Upper lobe of right lung (tissue), 1 donor: ENCODE measurements around the gene SEC24B. TPM values are rescaled to one million over a fixed set of nuclear protein-coding genes. Genes with fewer than 3 reads are reported as not detected.

Experiments used
- ATAC-seq: fragments of 200-7000 bp; cut with Tn5 transposase; one replicate; pipeline ENCODE4 v1.9.1; 2020; ENCODE audit warnings: mild to moderate bottlenecking, moderate library complexity
- DNase-seq: peaks from one replicate; pipeline ENCODE4 v3.0.0-alpha.2; 2020
- H3K27ac ChIP-seq: fragments of 200-600 bp; one replicate; pipeline ENCODE4 v1.8.0; 2022
- H3K27me3 ChIP-seq: fragments of 200-600 bp; one replicate; pipeline ENCODE4 v1.8.0; 2022; ENCODE audit warnings: mild to moderate bottlenecking
- H3K36me3 ChIP-seq: fragments of 200-600 bp; one replicate; pipeline ENCODE4 v1.8.0; 2022
- H3K4me1 ChIP-seq: fragments of 200-600 bp; one replicate; pipeline ENCODE4 v1.8.0; 2022
- H3K4me3 ChIP-seq: fragments of 200-600 bp; one replicate; pipeline ENCODE4 v1.8.0; 2022; ENCODE audit warnings: mild to moderate bottlenecking
- H3K9me3 ChIP-seq: fragments of 200-600 bp; one replicate; pipeline ENCODE4 v1.8.0; 2022
- intact Hi-C: fragments of 100-400 bp; cut with DNase I; formaldehyde crosslinking; loops from one replicate; pipeline ENCODE4 v1.11.0; 2022
- total RNA-seq: library from RNA; stranded (reverse); fragmentation: NEBNext Ultra II Directional; extraction: Animal tissue kit (Norgen Biotek cat#: 25700); gene quantifications from one replicate; pipeline ENCODE4 v1.2.1, GENCODE V29; 2021
- TF ChIP-seq, protein P1 (sequence below): fragments of 200-600 bp; IDR thresholded peaks from one replicate; pipeline ENCODE4 v1.8.0; 2022; ENCODE audit warnings: antibody characterized with exemption
- donor health status: DM: no; HTN: yes; CAD: no; lungs with severe emphysema.

SEC24B gene
- total RNA-seq, 1 donor from 2014 or later: 34.6 TPM

DNA sequence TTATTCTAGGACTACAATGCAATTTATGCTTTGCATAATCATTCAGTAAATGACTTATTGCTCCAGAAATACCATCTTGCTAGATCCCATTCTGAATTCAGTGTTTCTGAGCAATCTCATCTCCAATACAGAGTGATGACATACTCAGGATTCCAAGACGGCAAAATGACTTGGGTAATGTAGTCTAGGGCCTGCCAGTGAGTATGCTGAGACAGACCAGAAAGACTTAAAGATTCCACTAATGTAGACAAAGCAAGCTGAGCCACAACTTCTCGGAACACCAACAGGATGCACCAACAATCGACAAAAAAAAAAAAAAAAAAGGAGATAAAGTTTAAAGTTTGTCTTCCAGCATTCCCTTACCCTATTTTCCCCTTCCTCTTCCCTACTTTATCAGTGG is 919 bp upstream of the SEC24B start:
- H3K27me3 ChIP-seq: no peaks in the 10 kb centered on the region
- H3K9me3 ChIP-seq: no peaks in the 10 kb centered on the region
- no peak for DNase-seq
- TF ChIP-seq, protein P1, sequence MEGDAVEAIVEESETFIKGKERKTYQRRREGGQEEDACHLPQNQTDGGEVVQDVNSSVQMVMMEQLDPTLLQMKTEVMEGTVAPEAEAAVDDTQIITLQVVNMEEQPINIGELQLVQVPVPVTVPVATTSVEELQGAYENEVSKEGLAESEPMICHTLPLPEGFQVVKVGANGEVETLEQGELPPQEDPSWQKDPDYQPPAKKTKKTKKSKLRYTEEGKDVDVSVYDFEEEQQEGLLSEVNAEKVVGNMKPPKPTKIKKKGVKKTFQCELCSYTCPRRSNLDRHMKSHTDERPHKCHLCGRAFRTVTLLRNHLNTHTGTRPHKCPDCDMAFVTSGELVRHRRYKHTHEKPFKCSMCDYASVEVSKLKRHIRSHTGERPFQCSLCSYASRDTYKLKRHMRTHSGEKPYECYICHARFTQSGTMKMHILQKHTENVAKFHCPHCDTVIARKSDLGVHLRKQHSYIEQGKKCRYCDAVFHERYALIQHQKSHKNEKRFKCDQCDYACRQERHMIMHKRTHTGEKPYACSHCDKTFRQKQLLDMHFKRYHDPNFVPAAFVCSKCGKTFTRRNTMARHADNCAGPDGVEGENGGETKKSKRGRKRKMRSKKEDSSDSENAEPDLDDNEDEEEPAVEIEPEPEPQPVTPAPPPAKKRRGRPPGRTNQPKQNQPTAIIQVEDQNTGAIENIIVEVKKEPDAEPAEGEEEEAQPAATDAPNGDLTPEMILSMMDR: no peak
- no peaks in the 10 kb centered on the region for H3K36me3 ChIP-seq
- peak overlapping the region; percentile 90 for H3K4me3 ChIP-seq
- intact Hi-C loops: no loop called here
- H3K4me1 ChIP-seq: peaks cover 28% of the 10 kb centered on the region
- H3K27ac ChIP-seq: peak overlapping the region; percentile 96
- no peak for ATAC-seq

DNA sequence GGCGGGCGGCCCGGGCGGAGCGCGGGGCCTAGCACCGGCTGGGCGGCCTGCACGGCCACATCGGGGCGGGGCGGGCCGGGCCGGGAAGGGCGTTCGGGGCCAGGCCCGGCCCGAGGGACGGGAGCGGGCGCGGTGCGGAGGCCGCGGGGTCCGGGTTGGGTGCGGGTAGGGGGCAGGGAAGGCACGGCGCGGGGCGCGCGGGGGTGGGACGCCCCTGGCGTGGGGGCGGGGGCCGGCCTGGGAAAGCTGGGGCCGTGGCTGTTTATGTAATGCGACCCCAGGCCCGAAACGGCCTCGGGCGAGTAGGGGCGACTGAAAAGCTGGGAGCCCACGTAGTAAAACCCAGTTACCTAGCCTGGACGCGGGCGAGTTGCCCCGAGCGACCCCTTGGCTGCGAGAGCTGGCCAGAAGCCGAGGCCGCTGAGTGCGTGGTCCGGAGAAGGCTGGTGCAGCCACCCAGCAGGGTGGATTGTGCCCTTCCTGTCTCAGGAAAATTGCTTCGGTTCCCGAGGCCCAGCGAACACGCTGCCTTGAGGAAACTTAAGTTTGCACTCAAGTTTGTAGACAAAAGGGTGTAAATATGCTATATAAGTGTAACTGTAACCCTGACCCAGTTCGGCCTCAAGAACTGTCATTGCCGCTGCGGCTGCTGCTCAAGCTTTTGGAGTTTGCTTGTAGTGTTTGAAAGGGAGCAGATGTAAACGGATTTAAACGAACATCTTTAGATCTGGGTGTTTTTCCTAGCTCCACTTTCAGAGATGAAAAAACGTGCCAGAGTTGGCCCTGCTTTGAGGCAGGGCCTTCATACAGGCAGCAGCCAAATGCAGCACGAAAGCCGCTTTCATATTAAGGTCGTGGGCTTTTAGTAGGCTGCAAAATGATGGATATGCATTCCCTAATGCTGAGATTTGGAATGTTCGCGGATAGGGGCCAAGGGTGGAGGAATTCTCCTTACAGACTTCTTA is 674 bp downstream of the SEC24B start:
- intact Hi-C loops: no loop called here
- Histone ChIP-seq H3K4me1 (peaks cover 35% of the 10 kb centered on the region), H3K4me3 (peak overlapping the region; percentile 90), H3K36me3 (no peaks in the 10 kb centered on the region), H3K27me3 (no peaks in the 10 kb centered on the region), H3K27ac (peak overlapping the region; percentile 96), H3K9me3 (no peaks in the 10 kb centered on the region)
- peak; percentile 70 for ATAC-seq
- TF ChIP-seq, protein P1: no peak
- DNase-seq: peak; percentile 78

DNA sequence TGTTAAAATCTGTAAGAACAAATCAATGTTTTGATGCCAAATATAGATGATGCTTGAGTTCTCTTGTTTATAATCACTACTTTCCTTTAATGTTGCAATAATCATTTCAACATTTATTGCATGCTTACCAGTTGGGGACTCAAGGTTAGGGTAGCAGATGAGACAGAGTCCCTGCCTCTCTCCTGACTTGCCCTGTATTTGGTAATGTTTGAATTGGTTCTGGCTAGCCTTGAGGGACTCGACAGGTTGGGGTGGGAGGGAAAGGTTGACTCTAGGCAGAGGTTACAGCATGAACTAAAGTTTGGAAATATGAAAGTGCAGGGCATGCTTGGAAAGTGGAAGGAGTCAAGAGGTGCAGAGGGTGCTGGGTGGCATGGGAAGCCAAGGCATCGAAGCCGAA is 2.0 kb downstream of the SEC24B start:
- DNase-seq (no peak), ATAC-seq (no peak)
- Histone ChIP-seq H3K27me3 (no peaks in the 10 kb centered on the region), H3K4me3 (peak overlapping the region; percentile 90), H3K9me3 (no peaks in the 10 kb centered on the region), H3K27ac (peak overlapping the region; percentile 36), H3K36me3 (no peaks in the 10 kb centered on the region), H3K4me1 (peaks cover 44% of the 10 kb centered on the region)
- intact Hi-C loops: no loop called here
- TF ChIP-seq, protein P1: no peak

DNA sequence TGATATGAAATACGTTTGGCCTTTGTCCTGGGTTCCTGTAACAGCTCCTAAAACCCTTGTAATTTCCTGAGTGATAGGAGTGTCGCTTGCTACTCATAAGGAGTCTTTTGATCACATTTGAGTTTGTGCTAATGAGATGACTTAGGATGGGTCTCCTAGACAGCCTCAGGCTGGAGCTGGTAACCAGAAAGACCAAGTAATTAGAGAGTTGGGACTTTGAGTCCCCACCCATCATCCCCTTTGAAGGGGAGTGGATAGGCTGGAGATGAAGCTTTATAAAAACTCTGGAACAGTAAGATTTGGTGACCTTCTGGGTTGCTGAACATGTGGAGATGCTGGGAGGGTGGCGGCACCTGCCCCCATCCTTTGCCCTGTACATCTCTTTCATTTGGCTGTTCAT is 2.9 kb downstream of the SEC24B start:
- Histone ChIP-seq H3K27ac (no peak overlapping the region), H3K36me3 (no peaks in the 10 kb centered on the region), H3K4me3 (no peak overlapping the region), H3K4me1 (peaks cover 53% of the 10 kb centered on the region), H3K9me3 (no peaks in the 10 kb centered on the region), H3K27me3 (no peaks in the 10 kb centered on the region)
- TF ChIP-seq, protein P1: no peak
- DNase-seq (no peak), ATAC-seq (no peak)
- intact Hi-C loops: no loop called here

DNA sequence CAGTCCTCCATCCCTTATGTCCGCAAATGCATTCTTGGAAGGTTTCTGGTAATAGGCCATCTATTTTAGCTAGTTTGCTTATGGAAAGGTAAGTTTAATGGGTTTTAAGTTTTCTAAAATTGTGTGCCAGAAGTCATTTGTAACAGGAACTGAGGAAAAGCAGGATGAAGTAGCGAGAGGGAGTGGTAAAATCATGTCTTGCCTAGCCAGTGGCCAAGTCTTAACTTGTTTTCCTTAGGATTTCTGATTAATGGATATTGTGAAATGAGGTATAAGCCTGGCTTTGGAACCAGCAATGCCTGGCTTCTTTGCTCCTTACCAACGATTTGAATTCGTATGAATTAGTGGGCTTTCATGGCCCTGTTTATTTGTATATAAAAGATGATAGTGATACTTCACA is 7.3 kb downstream of the SEC24B start:
- H3K9me3 ChIP-seq: no peaks in the 10 kb centered on the region
- no peak overlapping the region for H3K27ac ChIP-seq
- no peaks in the 10 kb centered on the region for H3K27me3 ChIP-seq
- TF ChIP-seq, protein P1: no peak
- ATAC-seq (no peak), DNase-seq (no peak)
- peaks cover 62% of the 10 kb centered on the region for H3K4me1 ChIP-seq
- intact Hi-C loops: no loop called here
- no peaks in the 10 kb centered on the region for H3K36me3 ChIP-seq
- no peak overlapping the region for H3K4me3 ChIP-seq
